Adrenal gland (tissue), 12 donors: ENCODE results near the gene SF3B2. TPM values are rescaled to one million over a fixed set of nuclear protein-coding genes. Genes with fewer than 3 reads are reported as not detected.

Source experiments
- DNase-seq, 7 donors: peaks; one replicate each; pipeline ENCODE4 v3.0.0-alpha.2; 2019 to 2020
- H3K27ac ChIP-seq, 5 donors: fragments of 200-600 bp; sonication (generic) in 4 of 5; 1 replicate in 3 of 5; 2 replicates in 2 of 5; pipeline versions ENCODE4 v1.5.1 to v1.8.0; 2016 to 2020; ENCODE audit warnings: mild to moderate bottlenecking in 1 of 5
- H3K27me3 ChIP-seq: fragments of 200-600 bp; 2 replicates; pipeline ENCODE4 v1.8.0; 2021
- H3K36me3 ChIP-seq, 2 donors: fragments of 200-600 bp; replicated peaks in 1 of 2; 1 replicate in 1 of 2; 2 replicates in 1 of 2; pipeline versions ENCODE4 v1.5.1 to v1.8.0; 2018 to 2022
- H3K4me1 ChIP-seq, 2 donors: fragments of 200-600 bp; replicated peaks in 1 of 2; 1 replicate in 1 of 2; 2 replicates in 1 of 2; pipeline versions ENCODE4 v1.5.1 to v1.8.0; 2018 to 2021
- H3K4me3 ChIP-seq, 4 donors: fragments of 200-600 bp; sonication (generic) in 3 of 4; one replicate each; pipeline ENCODE4 v1.5.1; 2016 to 2018
- H3K9me3 ChIP-seq, 3 donors: fragments of 200-600 bp; sonication (generic) in 1 of 3; replicated peaks in 1 of 3; 1 replicate in 2 of 3; 2 replicates in 1 of 3; pipeline versions ENCODE4 v1.5.1 to v1.8.0; 2016 to 2021
- POLR2A ChIP-seq, 2 donors: fragments of 450-650 bp; IDR thresholded peaks; one replicate each; pipeline ENCODE4 v1.6.1; 2017; ENCODE audit warnings: antibody characterized with exemption in 2 of 2, mild to moderate bottlenecking in 2 of 2, moderate library complexity in 1 of 2
- WGBS, 4 donors: extraction: QIAGEN DNeasy Blood & Tissue Kit in 2 of 4; methylation state at CpG; one replicate each; pipeline versions ENCODE4 v1.1.5 to v1.1.7; 2013 to 2017; 5-methylcytosine and 5-hydroxymethylcytosine counted together
- intact Hi-C, 2 donors: fragments of 100-400 bp; cut with DNase I; formaldehyde crosslinking; loops; one replicate each; pipeline versions ENCODE4 v1.14.1 to v1.15.0; 2022 to 2023
- polyA plus RNA-seq, 3 donors: library from polyadenylated mRNA; stranded (reverse); fragments of 200-250 nt in 2 of 3; fragments of 350-450 nt in 1 of 3; fragmentation: Illumina TruSeq in 1 of 3; extraction: RNeasy Lipid Tissue Mini Kit (QIAGEN cat#74804) in 1 of 3; gene quantifications; one replicate each; pipeline ENCODE4 v1.2.3, GENCODE V29; 2013 to 2014
- total RNA-seq, 9 donors: library from RNA; depleted of rRNA in 4 of 9; stranded (reverse); fragments of >200 nt in 4 of 9; fragments of 120-200 nt in 1 of 9; fragmentation: NEBNext Ultra II Directional in 1 of 9; extraction: Animal tissue kit (Norgen Biotek cat#: 25700) in 1 of 9; gene quantifications; one replicate each; pipeline versions ENCODE4 v1.1.0 to v1.2.4, GENCODE V29; 2013 to 2023
- TF ChIP-seq, protein P1 (sequence below), 6 experiments: fragments of 450-650 bp in 4 of 6; fragments of 200-600 bp in 2 of 6; sonication (generic) in 1 of 6; IDR thresholded peaks; 1 replicate in 5 of 6; 2 replicates in 1 of 6; pipeline versions ENCODE4 v1.5.1 to v1.8.0; 2016 to 2021; ENCODE audit warnings: antibody characterized with exemption in 6 of 6, mild to moderate bottlenecking in 2 of 6, moderate library complexity in 1 of 6
- donor health status: healthy with polysubstance abuse.
- donor health status: Bipolar disorder and iron deficiency.
- donor health status: DM: yes; HTN: yes; CAD: no.
- donor health status: DM: no; HTN: no; CAD: no.
- donor health status: DM: no; HTN: no; CAD: no.
- donor health status: DM: yes; HTN: yes; CAD: no.

The SF3B2 gene
- total and polyA plus RNA-seq, 12 donors = 101 to 196 (median 141) TPM

- peaks cover 7 to 20% of the 10 kb centered on the region in 2 donors for H3K4me1 ChIP-seq
- intact Hi-C loops = no loop called here
These were observed 459 bp downstream of the SF3B2 start for GRCh38 chr11:66052664-66052982.

DNA sequence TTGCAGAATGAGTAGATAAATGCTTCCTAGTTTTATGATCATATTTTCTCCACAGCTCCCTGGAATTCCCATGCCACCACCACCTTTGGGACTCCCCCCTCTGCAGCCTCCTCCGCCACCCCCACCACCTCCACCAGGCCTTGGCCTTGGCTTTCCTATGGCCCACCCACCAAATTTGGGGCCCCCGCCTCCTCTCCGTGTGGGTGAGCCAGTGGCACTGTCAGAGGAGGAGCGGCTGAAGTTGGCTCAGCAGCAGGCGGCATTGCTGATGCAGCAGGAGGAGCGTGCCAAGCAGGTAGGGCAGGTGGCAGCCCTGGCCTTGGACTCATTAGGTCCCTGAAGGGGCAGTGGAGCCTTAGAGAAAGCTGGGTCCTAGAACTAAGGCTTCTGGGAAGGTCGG, 2.9 kb downstream of the SF3B2 start:
- intact Hi-C loops = no loop called here
- DNase-seq = peak in 1 of 7 donors; percentile 13
- H3K4me3 ChIP-seq = no peak overlapping the region
- H3K27me3 ChIP-seq = no peaks in the 10 kb centered on the region
- no peak overlapping the region for H3K27ac ChIP-seq
- H3K36me3 ChIP-seq = peaks cover 0 to 59% of the 10 kb centered on the region in 2 donors
- WGBS, 4 donors = 85 to 93% (median 91%) methylated on average over 7 of the region's 7 CpGs
- H3K9me3 ChIP-seq = no peaks in the 10 kb centered on the region
- no peak for TF ChIP-seq POLR2A (IDR thresholded peaks at IDR 0.05)
- TF ChIP-seq, protein P1, sequence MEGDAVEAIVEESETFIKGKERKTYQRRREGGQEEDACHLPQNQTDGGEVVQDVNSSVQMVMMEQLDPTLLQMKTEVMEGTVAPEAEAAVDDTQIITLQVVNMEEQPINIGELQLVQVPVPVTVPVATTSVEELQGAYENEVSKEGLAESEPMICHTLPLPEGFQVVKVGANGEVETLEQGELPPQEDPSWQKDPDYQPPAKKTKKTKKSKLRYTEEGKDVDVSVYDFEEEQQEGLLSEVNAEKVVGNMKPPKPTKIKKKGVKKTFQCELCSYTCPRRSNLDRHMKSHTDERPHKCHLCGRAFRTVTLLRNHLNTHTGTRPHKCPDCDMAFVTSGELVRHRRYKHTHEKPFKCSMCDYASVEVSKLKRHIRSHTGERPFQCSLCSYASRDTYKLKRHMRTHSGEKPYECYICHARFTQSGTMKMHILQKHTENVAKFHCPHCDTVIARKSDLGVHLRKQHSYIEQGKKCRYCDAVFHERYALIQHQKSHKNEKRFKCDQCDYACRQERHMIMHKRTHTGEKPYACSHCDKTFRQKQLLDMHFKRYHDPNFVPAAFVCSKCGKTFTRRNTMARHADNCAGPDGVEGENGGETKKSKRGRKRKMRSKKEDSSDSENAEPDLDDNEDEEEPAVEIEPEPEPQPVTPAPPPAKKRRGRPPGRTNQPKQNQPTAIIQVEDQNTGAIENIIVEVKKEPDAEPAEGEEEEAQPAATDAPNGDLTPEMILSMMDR (IDR thresholded peaks at IDR 0.05) = no peak
- peaks cover 7 to 20% of the 10 kb centered on the region in 2 donors for H3K4me1 ChIP-seq

More at GRCh38 chr11:66052664-66052982, 459 bp downstream of the SF3B2 start:
- TF ChIP-seq POLR2A (IDR thresholded peaks at IDR 0.05) = no peak
- TF ChIP-seq, protein P1 (IDR thresholded peaks at IDR 0.05) = no peak
- DNase-seq = no peak
- Histone ChIP-seq H3K9me3 (no peaks in the 10 kb centered on the region), H3K27ac (peak overlapping the region in 4 of 5 donors; percentile 38 to 87 (median 78)), H3K4me3 (peak overlapping the region; percentile 39 to 89 (median 79)), H3K36me3 (peaks cover 0 to 35% of the 10 kb centered on the region in 2 donors), H3K27me3 (peaks cover 7% of the 10 kb centered on the region)
- whole genome bisulfite sequencing, 4 donors = 0 to 3% (median 0%) methylated on average over 9 to 17 of the region's 17 CpGs

DNA sequence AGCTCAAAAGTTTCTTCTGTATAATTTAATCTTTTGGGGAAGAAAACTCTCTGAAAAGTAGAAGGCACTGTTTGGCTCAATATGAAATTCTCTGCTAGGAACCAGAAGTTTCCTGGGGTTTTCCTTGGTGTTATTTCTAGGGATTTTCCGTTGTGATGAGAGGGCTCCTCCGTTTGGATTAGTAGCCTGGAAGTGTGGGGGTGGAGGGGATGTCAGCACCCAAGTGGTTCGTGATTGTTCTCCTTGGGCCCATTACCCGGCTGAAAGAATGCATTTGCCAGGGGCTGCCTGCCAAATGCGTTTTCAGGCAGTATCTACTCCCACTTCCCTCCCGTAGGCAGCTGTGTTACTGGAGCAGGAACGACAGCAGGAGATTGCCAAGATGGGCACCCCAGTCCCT, 4.3 kb downstream of the SF3B2 start:
- TF ChIP-seq, protein P1 (IDR thresholded peaks at IDR 0.05) = no peak
- no peak for TF ChIP-seq POLR2A (IDR thresholded peaks at IDR 0.05)
- no peak overlapping the region for H3K4me3 ChIP-seq
- 67 to 78% (median 72%) methylated on average over 4 to 7 of the region's 7 CpGs for WGBS, 4 donors
- intact Hi-C loops = no loop called here
- no peaks in the 10 kb centered on the region for H3K9me3 ChIP-seq
- H3K4me1 ChIP-seq = peaks cover 7 to 16% of the 10 kb centered on the region in 2 donors
- H3K27me3 ChIP-seq = no peaks in the 10 kb centered on the region
- H3K36me3 ChIP-seq = peaks cover 0 to 73% of the 10 kb centered on the region in 2 donors
- no peak overlapping the region for H3K27ac ChIP-seq
- no peak for DNase-seq

DNA sequence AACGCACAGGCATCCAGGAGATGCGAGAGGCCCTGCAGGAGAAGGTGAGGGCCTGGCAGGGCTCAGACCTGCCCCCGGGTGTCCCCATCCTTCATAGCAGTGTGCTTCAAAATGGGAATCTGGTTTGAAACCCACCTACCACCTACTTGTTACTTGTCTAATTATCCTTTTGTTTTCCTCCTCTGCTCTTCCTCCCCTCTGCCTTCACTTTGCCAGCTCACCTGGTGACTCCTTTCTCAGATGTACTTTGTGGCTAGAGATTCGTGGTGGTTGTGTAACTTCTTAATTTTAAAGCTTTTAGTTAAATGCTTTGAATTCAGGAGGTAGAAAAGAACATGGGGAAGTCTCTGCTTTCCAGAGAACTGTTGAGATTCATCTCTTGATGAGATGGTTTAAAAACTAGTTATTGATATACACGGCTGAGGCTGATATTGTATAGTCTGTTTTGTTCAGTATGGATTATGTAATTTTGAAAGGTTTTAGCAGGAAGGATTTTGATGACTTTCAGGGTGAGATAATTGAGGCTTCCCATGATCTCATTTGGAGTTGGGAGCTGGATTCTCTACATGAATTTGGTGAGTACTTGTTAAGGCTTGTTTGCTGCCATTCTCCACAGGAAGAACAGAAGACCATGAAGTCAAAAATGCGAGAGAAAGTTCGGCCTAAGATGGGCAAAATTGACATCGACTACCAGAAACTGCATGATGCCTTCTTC, 8.0 kb downstream of the SF3B2 start:
- 75 to 84% (median 81%) methylated on average over 6 to 8 of the region's 8 CpGs for WGBS, 4 donors
- Histone ChIP-seq H3K4me3 (no peak overlapping the region), H3K36me3 (peaks cover 0 to 100% of the 10 kb centered on the region in 2 donors), H3K4me1 (no peaks in the 10 kb centered on the region), H3K9me3 (no peaks in the 10 kb centered on the region), H3K27ac (no peak overlapping the region), H3K27me3 (no peaks in the 10 kb centered on the region)
- intact Hi-C loops = no loop called here
- TF ChIP-seq, protein P1 (IDR thresholded peaks at IDR 0.05) = no peak
- no peak for TF ChIP-seq POLR2A (IDR thresholded peaks at IDR 0.05)
- no peak for DNase-seq
